CD4-positive, alpha-beta T cell (primary cell): ENCODE data around the gene PRKAR2B. TPM values are rescaled to one million over a fixed set of nuclear protein-coding genes. Genes with fewer than 3 reads are reported as not detected.

Experiments used
- ATAC-seq: fragments of 200-7000 bp; cut with Tn5 transposase; one replicate; pipeline ENCODE4 v1.10.0; 2022; ENCODE audit warnings: mild to moderate bottlenecking; ENCODE audit not compliant: poor library complexity
- CTCF ChIA-PET: fragments of 350-600 bp; sonication (Branson Sonifier 250); formaldehyde crosslinking; loops from one replicate; lab custom pipeline; 2021; ENCODE audit warnings: antibody characterized with exemption, inconsistent platforms; lab: Charles Lee
- POLR2A ChIA-PET: fragments of 350-600 bp; sonication (Branson Sonifier 250); formaldehyde crosslinking; loops from one replicate; lab custom pipeline; 2021; ENCODE audit warnings: antibody characterized with exemption, inconsistent platforms; lab: Charles Lee
- DNase-seq, 14 experiments: peaks; one replicate each; pipeline ENCODE4 v3.0.0-alpha.2; 2013 to 2020; ENCODE audit warnings: mixed read lengths in 2 of 14
- H3K27ac ChIP-seq, 2 donors: one replicate each; pipeline versions ENCODE4 v1.5.1 to v1.7.0; 2013; ENCODE audit warnings: low read length in 2 of 2, low read depth in 1 of 2, mild to moderate bottlenecking in 1 of 2
- H3K27me3 ChIP-seq, 2 experiments: 1 replicate in 1 of 2; 2 replicates in 1 of 2; pipeline versions ENCODE4 v1.6.1 to v1.7.0; 2013; ENCODE audit warnings: low read length in 2 of 2, control low read depth in 1 of 2, mild to moderate bottlenecking in 1 of 2, moderate library complexity in 1 of 2; ENCODE audit not compliant: insufficient read depth in 2 of 2, control insufficient read depth in 1 of 2
- H3K36me3 ChIP-seq: one replicate; pipeline ENCODE4 v1.6.1; 2013; ENCODE audit warnings: low read length, control low read depth; ENCODE audit not compliant: insufficient read depth
- H3K4me1 ChIP-seq: one replicate; pipeline ENCODE4 v1.6.1; 2013; ENCODE audit warnings: low read length, control low read depth; ENCODE audit not compliant: insufficient read depth
- H3K4me3 ChIP-seq: one replicate; pipeline ENCODE4 v1.5.1; 2013; ENCODE audit warnings: mild to moderate bottlenecking, low read length, moderate library complexity
- H3K9me3 ChIP-seq, 2 experiments: 1 replicate in 1 of 2; 2 replicates in 1 of 2; pipeline versions ENCODE4 v1.6.1 to v1.7.0; 2013; ENCODE audit warnings: low read length in 2 of 2, mild to moderate bottlenecking in 2 of 2, control low read depth in 1 of 2, moderate library complexity in 1 of 2; ENCODE audit not compliant: control insufficient read depth in 1 of 2, insufficient read depth in 1 of 2
- H3K27ac Mint-ChIP-seq: one replicate; pipeline ENCODE4 v1.8.0; 2020; ENCODE audit warnings: mixed read lengths
- H3K27me3 Mint-ChIP-seq: one replicate; pipeline ENCODE4 v1.8.0; 2021; ENCODE audit warnings: mixed read lengths
- H3K36me3 Mint-ChIP-seq: one replicate; pipeline ENCODE4 v1.8.0; 2021; ENCODE audit warnings: low read depth, mixed read lengths
- H3K4me1 Mint-ChIP-seq: one replicate; pipeline ENCODE4 v1.8.0; 2021; ENCODE audit warnings: low read depth, mixed read lengths
- H3K4me3 Mint-ChIP-seq: one replicate; pipeline ENCODE4 v1.8.0; 2020; ENCODE audit warnings: mild to moderate bottlenecking, mixed read lengths
- H3K9me3 Mint-ChIP-seq: one replicate; pipeline ENCODE4 v1.8.0; 2020; ENCODE audit warnings: mixed read lengths
- CTCF ChIP-seq: fragments of 200-600 bp; IDR thresholded peaks from one replicate; pipeline ENCODE4 v1.8.0; 2022; ENCODE audit warnings: antibody characterized with exemption, mild to moderate bottlenecking
- intact Hi-C, 2 experiments: fragments of 100-400 bp; cut with DNase I in 1 of 2; cut with micrococcal nuclease in 1 of 2; formaldehyde crosslinking; loops; one replicate each; pipeline versions ENCODE4 v1.15.1 to v1.9.0; 2023 to 2025; cut with DNase I, micrococcal nuclease
- total RNA-seq, 174 experiments: library from RNA in 2 of 174; stranded (reverse) in 2 of 174; gene quantifications; one replicate each; pipeline ENCODE4 v1.2.3 and lab custom pipeline; 2021 to 2026

The PRKAR2B gene
- total RNA-seq, 2 experiments from 2014 or later = 0.41 to 0.42 TPM

GRCh38 chr7:107196834-107197610 is 152.5 kb downstream of the PRKAR2B start:
- Histone ChIP-seq H3K36me3 (peaks cover 97% of the 10 kb centered on the region), H3K27ac (no peak overlapping the region), H3K4me3 (no peak overlapping the region), H3K4me1 (no peaks in the 10 kb centered on the region), H3K9me3 (no peaks in the 10 kb centered on the region), H3K27me3 (no peaks in the 10 kb centered on the region)
- DNase-seq (no peak), ATAC-seq (no peak)
- Mint-ChIP-seq H3K36me3 (peaks cover 91% of the 10 kb centered on the region), H3K27ac (peak overlapping the region; percentile 3), H3K4me3 (no peak overlapping the region), H3K27me3 (no peaks in the 10 kb centered on the region), H3K9me3 (no peaks in the 10 kb centered on the region), H3K4me1 (no peaks in the 10 kb centered on the region)
- ChIA-PET CTCF (interaction anchor here (1.4 kb wide), 1 partner anchor 13 kb away, joined by 3 read pairs; no protein-coding TSS in a partner anchor), POLR2A (interaction anchor here (6.9 kb wide), 1 partner anchor 28 kb away, joined by 50 read pairs; the partner anchor contains the start of gene HBP1)
- intact Hi-C loops = loop anchor here in 1 of 2 experiments (2.0 to 10.0 kb wide), 2 partner anchors 14 to 558 kb away; no protein-coding TSS in a partner anchor
- no peak for TF ChIP-seq CTCF

GRCh38 chr7:107201795-107202450 is 157.4 kb downstream of the PRKAR2B start:
- Histone ChIP-seq H3K4me3 (no peak overlapping the region), H3K4me1 (no peaks in the 10 kb centered on the region), H3K36me3 (peaks cover 94% of the 10 kb centered on the region), H3K27ac (no peak overlapping the region), H3K9me3 (no peaks in the 10 kb centered on the region), H3K27me3 (no peaks in the 10 kb centered on the region)
- peak in 7 of 14 experiments; percentile 13 to 52 (median 25) for DNase-seq
- Mint-ChIP-seq H3K27ac (peak overlapping the region; percentile 19), H3K9me3 (no peaks in the 10 kb centered on the region), H3K36me3 (peaks cover 98% of the 10 kb centered on the region), H3K27me3 (no peaks in the 10 kb centered on the region), H3K4me1 (no peaks in the 10 kb centered on the region), H3K4me3 (no peak overlapping the region)
- intact Hi-C loops = loop anchor here (2.0 to 10.0 kb wide), 3 partner anchors 525 to 673 kb away; no protein-coding TSS in a partner anchor
- ATAC-seq = peak; percentile 72
- CTCF ChIA-PET = interaction anchor here (1.0 to 1.1 kb wide), 2 partner anchors 13 to 32 kb away, joined by 3 read pairs; no protein-coding TSS in a partner anchor
- POLR2A ChIA-PET = interaction anchor here (0.9 to 3.6 kb wide), 2 partner anchors 33 to 378 kb away, joined by 3 to 17 read pairs; partner anchors contain the start of genes BCAP29 and HBP1
- TF ChIP-seq CTCF = peak; percentile 23

- POLR2A ChIA-PET = interaction anchor here (0.7 kb wide), 2 partner anchors 10 to 35 kb away, joined by 3 to 4 read pairs; partner anchors contain the start of gene HBP1
- H3K27ac ChIP-seq = no peak overlapping the region
- H3K4me3 ChIP-seq = no peak overlapping the region
- H3K4me1 ChIP-seq = no peaks in the 10 kb centered on the region
- H3K36me3 ChIP-seq = peaks cover 93% of the 10 kb centered on the region
- ATAC-seq = no peak
- no peak for DNase-seq
- no peaks in the 10 kb centered on the region for H3K9me3 ChIP-seq
- no peak for TF ChIP-seq CTCF
- intact Hi-C loops = loop anchor here (2.0 to 10.0 kb wide), 3 partner anchors 524 to 671 kb away; no protein-coding TSS in a partner anchor
- peak overlapping the region; percentile 16 for H3K27ac Mint-ChIP-seq
- H3K9me3 Mint-ChIP-seq = no peaks in the 10 kb centered on the region
- peaks cover 98% of the 10 kb centered on the region for H3K36me3 Mint-ChIP-seq
- CTCF ChIA-PET = interaction anchor here (1.5 kb wide), 1 partner anchor 10 kb away, joined by 4 read pairs; no protein-coding TSS in a partner anchor
- H3K27me3 Mint-ChIP-seq = no peaks in the 10 kb centered on the region
- no peaks in the 10 kb centered on the region for H3K27me3 ChIP-seq
- no peaks in the 10 kb centered on the region for H3K4me1 Mint-ChIP-seq
- H3K4me3 Mint-ChIP-seq = no peak overlapping the region
Observed at GRCh38 chr7:107203607-107204006, 159.1 kb downstream of the PRKAR2B start.
